Stimulated activated CD8-positive, alpha-beta memory T cell treated with anti-CD3 and anti-CD28 coated beads, Interleukin-12 subunit alpha, Interleukin-12 subunit beta, amount 100 ng/mL, for 1 hour (primary cell): ENCODE measurements around the gene FAR2.
"Not testable (repeated sequence)": the region's sequence is repeated elsewhere in the genome, so short reads cannot be mapped to it uniquely, and the experiment has no call there.

Experiments used
- DNase-seq: peaks from one replicate; pipeline ENCODE4 v3.0.0-alpha.2; 2020; ENCODE audit warnings: low read depth

FAR2 gene

DNA sequence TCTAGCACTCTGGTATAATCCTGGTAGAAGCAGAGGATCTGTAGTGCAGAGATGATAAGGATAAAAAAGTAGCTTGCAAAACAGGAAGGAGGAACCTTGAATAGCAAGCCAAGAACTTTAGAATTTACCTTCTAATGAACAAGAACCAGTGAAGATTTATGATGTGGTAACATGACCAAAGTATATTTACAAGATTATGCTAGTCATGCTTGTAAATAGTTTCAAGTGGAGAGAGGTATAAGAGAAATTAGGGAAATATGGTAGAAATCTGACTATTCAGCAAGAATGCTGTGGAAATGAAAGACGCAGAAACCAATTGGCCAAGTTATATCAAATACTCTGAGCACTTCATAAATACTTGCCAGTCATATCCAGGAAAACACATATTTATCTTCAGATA is 184.1 kb downstream of the FAR2 start:
- DNase-seq = no peak

DNA sequence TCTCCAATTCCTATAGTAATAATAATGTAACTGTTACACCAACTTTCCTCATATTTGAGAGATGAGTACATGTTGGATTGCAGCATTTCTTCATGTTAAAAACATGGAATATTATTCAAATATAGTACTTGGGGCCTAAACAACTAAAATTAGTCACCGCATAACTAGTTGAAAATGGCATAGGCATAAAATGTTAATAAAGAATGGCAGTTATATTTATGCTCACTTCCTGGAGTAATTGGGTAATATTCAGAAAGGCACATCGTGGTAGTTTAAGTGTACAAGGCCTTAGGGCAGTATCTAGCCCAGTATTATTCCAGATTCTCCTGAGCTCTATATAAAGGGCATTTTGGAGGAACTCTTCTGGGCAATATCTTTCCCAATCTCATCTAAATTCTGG is 185.9 kb downstream of the FAR2 start:
- DNase-seq = no peak

DNA sequence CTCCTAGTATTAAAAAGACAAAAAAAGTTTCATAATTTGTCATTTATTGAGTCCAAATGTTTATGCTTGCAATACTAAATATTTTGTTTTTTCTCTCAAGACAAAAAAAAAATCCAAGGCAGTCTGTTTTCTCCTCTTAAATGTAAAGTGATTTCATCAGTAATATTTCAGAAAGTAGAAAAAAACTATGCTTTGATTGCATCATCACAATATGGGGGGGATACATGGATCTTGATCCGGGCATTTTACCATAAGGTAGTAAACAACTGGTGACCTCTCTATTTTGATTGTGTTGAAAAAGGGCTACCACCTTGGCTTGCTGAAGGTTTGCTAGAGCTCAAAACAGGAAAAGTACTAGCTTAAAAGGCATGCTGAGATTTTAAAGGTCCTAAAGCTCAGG is 188.2 kb downstream of the FAR2 start:
- no peak for DNase-seq

DNA sequence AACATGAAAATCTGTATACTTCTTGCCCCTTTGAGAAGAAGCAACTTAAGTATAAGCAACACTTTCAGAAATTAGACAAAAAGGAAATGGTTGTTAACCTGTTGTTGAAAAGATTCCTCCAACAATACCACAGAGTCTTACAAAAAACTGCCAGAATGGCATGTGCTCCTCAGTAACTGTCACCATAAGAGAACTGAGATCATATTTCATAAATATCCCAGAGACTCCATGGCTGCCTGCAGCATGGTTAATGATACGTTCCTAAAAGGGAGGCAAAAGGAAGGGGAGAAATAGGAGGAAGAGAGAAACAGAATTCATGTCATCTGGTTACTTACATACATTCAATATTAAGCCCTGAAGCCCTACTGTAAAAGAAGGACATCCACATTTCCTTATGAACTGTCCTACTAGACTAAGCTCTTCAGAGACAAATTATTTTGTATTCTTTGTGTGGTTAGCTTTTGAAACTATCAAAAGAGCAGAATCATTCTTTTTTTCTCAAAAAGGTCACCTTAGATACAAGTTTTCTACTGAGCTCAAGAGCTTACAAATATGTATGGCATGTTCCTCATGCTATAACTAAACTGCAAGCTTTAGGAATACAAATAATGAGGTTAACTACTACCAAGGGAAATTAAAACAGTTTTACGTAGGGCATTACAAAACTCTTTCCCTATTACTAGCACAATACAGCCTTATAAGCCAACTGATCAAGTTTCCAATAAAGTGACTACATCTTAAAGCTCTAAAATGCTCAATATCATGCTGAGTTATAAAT is 194.1 kb downstream of the FAR2 start:
- DNase-seq = no peak

DNA sequence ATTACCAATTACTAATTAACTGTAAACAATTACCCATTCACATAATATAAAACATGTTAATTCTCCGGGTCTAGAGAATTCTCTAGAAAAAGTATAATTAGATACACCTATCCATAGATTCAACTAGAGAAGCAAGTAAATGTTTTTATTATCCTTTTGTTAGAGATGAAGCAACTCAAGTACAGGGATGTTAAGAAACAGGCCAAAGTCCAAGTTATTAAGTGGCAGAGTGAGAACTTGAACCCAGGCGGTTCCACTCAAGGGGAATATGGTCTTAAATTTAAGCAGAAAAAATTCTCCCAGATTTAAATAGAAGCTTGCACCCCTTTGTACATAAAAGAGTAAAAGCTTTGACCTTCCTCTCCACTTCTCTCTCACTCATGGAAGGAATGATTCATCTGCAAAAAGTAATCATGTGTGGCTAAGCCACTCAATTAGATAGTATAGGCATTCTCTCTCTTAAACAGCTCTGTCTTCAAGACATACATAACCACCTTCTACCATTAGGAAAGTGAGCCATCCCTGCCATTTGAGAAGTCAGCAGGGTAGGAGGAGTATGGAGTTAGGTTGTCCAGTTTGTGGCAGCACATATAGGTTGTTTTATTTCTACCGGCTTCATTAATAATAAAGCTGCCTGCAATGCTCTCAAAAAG is 197.8 kb downstream of the FAR2 start:
- no peak for DNase-seq

DNA sequence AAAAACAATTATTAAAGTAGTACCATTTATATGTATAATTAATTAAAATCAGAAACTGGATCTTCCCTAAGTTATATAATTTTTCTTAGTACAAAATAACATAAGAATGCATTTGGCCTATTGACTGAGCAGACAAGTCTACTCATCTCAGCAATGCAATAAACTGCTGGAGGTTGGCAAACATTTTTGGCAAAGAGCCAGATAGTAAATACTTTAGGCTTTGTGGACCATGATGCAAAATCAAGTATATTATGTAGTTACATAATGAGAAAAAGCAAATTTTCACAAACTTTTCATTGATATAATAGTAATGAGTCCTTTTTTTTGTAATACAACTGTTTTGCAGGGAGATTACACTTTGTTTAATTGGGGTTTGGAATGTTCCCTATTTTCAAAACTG is 201.0 kb downstream of the FAR2 start:
- no peak for DNase-seq

DNA sequence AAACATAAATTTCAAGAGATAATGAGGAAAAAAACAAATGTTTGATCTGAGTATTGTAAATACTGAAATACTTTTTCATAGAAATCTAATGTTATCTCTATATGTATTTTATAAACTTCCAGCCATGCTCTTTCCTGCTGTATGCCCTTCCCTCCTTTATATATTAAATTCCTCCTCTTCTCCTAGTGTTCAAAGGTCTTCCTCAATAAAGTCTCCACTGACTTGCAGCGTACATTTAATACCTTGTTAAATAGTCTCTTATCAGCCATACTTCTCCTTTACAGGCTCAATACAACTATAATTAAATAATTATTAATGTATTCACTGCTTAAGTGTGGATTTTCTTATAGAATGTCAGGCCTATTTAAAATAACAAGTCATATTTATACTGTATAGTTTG is 205.9 kb downstream of the FAR2 start:
- DNase-seq = no peak

DNA sequence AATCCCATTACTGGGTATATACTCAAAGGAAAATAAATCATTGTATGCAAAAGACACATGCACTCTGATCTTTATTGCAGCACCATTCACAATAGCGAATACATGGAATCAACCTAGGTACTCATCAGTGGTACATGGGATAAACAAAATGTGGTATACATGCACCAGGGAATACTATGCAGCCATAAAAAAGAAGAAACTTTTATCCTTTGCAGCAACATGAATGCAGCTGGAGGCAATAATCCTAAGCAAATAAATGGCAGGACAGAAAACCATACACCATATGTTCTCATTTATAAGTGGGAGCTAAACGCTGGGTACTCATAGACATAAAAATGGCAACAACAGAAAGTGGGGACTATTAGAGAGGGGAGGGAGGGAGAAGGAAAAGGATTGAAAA is 216.0 kb downstream of the FAR2 start:
- DNase-seq = no peak

DNA sequence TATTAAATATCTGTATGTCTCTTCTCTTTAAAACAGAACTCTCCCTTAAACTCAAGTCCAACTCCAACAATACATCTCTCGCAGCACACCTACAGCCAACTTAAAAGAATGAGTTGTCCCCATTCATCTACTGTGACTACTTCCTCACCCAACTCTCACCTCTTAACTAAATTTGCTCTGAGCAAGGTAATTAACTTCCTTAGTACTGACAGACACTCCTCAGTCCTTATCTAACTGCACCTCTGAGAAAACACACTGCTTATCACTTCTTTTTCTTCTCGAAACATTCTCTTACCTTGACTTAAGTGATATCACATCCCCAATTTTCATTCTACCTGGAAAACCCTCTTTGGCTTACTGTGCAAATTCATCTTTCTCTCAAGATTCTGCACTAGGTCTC is 224.9 kb downstream of the FAR2 start:
- DNase-seq = no peak

DNA sequence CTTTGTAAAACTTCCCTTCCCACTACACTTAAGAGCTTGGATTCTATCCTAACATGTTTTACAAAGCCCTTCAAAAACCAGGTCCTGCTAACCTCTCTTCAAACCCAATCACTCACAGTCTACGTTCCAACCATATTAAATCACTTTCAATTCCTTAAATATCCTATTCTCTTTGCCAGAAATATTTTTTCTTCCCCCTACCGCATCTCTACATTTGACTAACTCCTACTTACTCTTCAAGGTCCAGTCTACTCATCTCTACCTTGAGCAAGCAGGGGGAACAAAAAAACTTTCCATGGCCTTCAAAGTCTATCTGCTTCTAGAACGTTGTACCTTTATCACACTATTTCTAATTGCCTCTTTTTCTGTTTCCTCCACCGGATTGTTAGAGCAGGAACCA is 225.8 kb downstream of the FAR2 start:
- DNase-seq = no peak

DNA sequence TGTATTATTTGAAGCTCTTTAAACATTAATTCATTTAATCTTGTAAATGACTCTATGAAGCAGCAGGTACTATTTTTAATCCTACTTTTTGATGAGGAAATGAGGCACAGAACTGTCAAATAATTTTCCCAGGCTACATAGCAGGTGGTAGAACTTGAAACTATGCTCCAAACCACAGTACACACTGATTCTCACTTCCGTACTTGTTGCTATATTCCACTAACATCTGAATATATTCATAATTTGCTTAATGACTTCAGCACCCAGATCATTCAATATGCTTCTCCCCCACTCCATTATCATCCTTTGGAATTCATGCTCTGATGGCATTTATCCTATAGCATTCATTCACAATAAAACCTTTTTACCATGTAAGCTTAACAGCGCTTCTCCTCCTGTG is 227.0 kb downstream of the FAR2 start:
- no peak for DNase-seq

DNA sequence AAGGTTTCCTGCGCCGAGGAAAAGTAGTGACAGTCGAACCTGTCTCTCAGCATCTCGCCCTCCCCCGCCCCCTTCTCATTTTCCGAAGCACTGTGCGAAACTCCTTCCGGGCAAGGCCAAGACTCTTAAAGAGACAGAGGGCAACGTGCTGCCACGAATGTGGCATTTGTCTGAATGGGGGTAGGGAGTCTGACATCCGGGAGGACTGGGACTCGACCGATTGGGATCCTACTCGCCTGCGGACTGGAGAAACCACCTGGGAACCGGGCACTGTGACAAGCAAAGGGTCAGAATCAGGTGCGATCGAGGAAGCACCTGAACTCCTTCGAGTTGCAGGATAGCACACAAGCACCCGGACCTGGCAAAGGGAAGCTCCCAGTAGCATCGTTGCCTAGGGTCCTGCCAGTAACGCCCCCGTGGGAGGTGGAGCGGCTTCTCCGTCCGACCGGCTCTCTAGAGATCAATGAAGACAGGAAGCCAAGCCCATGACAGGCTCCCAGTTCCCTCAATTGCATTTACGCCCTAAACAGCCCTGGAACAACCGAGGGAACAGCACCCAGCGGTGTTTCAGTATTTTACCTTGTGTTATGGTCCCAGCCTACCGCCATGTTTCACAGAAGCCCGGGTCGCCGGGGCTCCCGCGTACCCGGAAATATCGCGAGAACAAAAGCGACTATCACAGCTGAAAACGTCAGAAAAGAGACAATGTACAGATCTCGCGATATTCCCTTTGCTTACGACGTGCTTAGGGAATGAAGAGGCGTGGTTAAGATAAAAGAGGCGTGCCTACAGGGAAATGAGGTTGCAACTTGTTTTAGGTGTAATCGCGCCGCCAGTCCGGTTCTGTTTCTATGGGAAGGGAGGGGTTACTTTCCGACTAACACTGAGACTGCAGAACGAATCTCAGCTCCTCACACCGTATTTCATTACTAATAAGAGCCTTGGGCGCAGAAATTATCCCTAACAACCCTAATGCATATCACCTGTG is 231.8 kb downstream of the FAR2 start, which contains the start of gene ERGIC2:
Gene ERGIC2 (minus strand): TSS at position 637 of the 988 bp plus-strand sequence. CDS start 9,539 bp downstream, outside the sequence.
- peak; percentile 83 for DNase-seq

DNA sequence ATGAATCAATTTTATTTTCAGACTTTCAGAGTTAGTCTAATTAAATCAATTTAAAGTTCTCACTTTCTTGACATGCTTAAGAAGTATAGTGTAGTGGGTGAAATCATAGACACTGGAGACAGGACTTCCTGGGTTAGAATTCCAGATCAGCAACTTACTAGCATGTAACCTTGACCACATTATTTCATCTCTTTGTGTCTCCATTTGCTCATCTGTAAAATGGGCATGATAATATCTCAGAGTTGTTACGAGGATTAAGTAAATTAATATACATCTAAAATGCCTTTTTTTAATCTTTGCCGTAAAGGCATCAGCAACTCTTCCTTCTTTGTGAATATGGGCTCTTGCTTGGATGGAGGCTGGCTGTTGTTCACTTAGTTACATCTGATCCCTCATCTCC is 233.2 kb downstream of the FAR2 start:
- DNase-seq = no peak

DNA sequence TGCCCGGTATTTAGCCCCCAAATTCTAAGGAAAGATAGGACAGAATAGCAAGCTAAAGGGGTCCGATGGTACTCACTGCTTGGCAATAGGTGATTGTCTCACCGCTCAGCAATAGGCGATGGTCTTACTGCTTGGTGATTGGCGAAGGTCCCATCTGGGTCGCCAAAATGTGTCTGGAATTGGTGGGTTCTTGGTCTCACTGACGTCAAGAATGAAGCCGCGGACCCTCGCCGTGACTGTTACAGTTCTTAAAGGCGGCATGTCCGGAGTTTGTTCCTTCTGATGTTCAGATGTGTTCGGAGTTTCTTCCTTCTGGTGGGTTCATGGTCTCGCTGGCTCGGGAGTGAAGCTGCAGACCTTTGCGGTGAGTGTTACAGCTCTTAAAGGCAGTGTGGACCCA is 236.1 kb downstream of the FAR2 start:
- not testable (repeated sequence) for DNase-seq
